ENCODE measurements around the gene MFRP.

DNA sequence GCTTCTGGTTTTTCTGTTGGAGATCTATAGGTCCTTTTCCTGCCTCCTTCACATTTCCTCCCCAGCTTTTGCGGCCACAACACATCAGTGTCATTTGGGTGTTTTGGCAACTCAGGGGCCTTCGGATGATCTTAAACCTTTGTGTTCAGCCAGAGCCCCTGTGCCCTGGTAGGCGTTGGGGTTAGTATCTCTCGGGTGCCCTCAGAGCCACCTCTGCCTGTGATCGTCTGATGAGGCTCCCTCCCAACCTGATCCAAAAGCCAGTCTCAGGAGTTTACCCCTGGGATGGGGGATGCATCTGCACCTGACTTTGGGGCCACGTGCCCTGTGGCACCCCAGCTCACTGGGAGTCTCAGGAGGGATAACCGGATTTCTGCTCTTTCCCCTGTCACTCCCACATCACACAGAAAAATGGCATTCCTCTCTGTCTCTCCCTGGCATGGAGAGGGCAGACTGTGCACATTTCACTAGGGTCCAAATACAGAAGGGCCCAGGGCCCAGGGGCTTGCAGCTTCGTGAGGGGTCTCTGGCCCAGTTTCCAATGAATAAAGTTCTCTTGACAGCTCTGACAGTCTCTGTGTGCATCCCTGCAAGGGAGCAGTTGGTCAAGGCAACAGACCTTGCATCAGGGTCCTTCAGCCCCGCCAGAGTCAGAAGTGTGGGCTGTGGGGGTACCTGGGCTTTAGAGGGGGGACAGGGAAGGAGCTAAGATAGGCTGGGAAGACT is 9.6 kb downstream of the MFRP start:
- TF ChIP-seq, protein P1, sequence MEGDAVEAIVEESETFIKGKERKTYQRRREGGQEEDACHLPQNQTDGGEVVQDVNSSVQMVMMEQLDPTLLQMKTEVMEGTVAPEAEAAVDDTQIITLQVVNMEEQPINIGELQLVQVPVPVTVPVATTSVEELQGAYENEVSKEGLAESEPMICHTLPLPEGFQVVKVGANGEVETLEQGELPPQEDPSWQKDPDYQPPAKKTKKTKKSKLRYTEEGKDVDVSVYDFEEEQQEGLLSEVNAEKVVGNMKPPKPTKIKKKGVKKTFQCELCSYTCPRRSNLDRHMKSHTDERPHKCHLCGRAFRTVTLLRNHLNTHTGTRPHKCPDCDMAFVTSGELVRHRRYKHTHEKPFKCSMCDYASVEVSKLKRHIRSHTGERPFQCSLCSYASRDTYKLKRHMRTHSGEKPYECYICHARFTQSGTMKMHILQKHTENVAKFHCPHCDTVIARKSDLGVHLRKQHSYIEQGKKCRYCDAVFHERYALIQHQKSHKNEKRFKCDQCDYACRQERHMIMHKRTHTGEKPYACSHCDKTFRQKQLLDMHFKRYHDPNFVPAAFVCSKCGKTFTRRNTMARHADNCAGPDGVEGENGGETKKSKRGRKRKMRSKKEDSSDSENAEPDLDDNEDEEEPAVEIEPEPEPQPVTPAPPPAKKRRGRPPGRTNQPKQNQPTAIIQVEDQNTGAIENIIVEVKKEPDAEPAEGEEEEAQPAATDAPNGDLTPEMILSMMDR (conservative IDR thresholded peaks at IDR 0.05 in 1 of 2, IDR thresholded peaks at IDR 0.05 in 1 of 2; ENCODE audit: low read depth in 1 of 2, low read length in 2 of 2): no peak
- TF ChIP-seq EZH2 (IDR thresholded peaks at IDR 0.05; ENCODE audit: low read length, missing control alignments): no peak
